NCI-H1436 (cell line): Measurements from ENCODE around the gene KNDC1.

Experiments
- DNase-seq: peaks from one replicate; lab custom pipeline; 2025; lab: John Stamatoyannopoulos, UW

The KNDC1 gene

DNA sequence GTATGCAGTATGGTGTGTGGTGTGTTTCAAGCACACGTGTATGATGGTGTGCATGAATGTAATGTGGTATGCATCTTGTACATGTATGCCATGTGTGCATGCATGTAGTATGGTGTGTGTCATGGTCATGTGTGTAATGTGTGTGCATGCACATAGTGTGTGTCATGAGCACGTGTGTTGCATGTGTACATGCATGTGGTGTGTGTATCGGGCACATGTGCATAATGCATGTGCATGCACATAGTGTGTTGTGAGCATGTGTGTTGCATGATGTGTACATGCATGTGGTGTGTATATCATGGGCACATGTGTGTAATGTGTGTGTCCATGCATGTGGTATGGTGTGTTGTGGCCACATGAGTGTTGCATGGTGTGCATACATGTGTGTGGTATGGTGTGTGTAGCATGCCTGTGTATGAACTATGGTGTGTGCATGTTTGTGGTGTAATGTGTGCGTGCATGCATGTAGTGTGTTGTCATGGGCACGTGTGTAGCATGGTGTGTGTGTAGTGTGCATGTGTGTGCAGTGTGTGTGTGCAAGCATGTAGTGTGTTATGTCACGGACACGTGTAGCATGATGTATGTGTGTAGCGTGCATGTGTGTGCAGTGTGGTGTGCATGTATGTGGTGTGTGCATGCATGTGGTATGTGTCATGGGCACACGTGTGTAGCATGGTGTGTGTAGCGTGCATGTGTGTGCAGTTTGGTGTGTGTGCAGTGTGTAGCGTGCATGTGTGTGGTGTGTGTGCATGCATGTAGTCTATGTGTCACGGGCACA lies 17.6 kb downstream of the KNDC1 start:
- DNase-seq: no peak

DNA sequence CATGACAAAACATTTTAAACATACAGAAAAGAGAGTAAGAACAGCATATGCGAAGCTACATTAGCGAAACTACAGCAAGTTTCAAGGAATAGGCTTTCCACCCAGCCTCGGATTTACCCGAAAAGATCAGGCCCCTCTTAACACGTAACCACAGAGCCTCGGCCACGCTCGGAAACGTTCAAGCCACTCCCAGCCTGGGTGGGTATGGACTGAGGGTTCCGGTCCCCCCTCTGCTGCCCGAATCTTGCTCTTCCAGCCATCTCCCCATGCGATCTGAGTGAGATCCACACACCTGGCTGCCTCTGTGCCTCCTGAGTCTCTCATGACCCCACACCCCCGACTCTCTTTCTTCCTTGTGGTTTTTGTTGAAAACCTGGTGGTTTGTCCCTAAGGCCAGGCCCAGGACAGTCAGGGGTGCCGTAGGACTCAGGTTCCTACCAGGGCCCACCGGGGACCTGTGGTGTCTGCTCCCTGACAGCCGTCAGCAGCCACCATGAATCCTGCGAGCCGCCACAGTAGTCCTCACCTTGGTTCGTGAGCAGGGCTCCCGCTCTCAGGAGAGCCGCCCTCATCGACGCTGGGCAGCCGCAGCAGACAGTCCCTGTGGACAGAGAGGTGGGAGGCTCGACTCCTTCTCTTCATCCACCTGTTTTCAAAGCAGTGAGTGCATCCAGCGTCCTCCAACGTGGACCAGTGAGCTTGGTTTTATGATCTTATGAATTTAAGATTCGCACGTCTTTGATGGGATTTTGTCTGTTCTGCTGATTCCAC lies 18.5 kb downstream of the KNDC1 start:
- DNase-seq: no peak

DNA sequence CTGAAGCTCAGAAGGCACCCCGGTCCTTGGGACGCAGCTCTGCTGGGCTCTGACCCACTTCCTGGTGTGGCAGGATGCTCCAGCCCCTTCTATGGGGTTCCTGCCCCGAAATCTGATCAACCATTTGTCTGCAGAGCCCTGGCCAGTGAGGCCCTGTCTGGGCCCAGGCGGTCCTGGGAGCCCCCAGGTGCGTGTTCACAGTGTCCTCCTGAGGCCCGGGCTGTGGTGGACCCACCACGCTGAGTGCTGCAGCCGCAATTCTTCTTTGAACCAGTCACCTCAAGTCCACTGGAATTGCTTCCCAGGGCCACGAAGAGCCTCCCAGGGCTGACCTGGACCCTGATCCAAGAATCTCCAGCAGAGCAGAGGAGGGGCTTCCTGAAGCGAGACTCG lies 19.1 kb downstream of the KNDC1 start:
- no peak for DNase-seq

DNA sequence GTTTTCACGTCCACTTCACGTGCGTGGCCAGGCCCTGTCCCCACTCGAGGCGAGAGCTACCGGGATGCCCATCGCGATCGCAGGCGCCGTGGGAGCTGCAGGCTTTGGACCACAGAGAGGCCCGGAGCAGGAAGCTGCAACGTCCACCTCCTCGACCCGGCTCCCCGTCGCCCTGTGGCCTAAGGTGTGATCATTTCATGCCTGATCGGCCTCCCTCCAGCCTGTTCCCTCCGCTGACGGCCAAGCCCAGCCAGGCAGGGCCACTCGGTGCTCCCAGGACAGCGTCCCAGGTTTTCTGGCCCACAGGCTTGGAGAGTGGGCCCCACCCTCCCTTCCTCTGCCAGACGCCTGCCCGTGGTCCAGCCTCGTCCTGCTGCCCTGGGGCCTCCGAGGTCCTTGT lies 19.6 kb downstream of the KNDC1 start:
- no peak for DNase-seq

DNA sequence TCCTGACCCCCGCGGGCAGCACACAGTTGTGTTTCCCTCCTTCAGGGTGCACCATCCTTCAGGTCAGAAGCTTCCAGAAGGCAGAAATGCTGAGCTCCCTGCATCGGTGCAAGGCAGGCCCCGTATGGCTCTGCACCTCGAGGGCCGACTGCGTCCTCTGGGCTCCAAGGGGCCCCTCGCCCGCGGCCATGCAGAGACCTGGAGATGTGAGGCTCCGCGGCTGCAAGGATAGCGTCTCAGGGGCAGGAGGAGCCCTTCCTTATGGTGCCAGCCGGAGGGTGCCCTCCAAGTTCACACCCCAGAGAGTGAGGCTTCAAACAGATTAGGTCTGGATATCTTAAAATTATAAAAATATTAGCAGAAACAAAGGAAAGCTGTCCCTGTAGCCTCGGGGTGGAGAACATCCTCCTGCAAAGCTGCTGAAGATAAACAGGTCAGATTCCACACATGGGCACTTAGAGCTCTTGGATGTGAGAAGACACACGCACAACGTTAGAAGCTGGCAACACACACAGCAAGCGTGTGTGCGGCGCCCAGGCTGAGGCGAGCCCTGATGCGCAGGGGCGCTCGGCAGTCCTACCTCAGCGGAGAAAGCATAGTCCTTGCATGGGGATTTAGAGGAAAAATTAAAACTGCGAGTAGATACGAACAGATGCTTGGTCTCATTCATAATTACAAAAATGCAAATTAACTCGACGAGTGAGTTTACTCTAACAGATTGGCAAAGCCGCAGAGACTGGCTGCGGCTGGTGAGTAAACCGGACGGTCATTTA lies 20.4 kb downstream of the KNDC1 start:
- DNase-seq: no peak

DNA sequence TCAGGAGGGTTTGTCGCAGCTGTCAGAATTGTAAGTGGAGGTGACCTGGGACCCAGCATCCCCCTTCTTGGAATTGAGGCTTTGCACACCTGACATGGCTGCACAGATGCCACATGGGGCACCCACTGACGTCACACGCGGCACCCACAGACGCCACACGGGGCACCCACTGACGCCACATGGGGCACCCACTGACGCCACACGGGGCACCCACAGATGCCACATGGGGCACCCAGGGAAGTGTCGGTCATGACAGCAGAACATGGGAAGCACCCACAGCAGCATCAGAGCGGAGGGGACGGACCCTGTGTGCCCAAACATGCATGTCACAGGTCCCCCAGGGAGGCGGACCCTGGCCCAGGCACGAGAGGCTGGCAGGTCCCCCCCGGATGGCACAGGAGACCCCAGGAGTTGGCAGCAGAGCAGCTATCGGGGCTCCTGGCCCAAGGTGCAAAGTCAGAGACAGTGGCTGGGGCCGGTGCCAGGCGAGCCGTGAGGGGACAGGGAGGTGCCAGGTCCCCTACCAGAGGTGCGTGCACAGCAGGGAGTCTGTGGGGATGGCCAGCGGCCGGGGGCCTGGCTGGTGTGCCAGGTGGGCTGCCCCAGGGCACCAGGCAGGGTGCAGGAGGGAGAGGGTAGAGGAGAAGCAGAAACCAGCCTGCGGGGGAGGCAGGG lies 21.1 kb downstream of the KNDC1 start:
- DNase-seq: no peak

DNA sequence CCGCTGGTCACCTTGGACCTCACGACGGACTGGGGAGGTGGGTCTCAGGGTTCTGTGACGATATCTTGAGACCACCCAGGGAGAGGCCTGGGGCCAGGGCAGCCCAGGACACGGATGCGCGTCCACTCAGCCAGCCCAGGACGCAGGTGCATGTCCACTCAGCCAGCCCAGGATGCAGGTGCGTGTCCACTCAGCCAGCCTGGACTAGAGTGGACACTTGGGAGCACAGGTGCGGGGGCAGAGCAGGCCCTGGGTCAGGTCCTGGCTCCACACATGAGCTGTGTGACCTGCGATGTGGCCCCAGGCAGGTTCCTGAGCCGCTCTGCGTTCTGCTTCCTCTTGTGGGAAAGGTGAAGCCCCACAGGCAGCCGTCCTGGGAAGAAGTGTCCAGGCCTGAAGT lies 22.2 kb downstream of the KNDC1 start:
- DNase-seq: no peak

DNA sequence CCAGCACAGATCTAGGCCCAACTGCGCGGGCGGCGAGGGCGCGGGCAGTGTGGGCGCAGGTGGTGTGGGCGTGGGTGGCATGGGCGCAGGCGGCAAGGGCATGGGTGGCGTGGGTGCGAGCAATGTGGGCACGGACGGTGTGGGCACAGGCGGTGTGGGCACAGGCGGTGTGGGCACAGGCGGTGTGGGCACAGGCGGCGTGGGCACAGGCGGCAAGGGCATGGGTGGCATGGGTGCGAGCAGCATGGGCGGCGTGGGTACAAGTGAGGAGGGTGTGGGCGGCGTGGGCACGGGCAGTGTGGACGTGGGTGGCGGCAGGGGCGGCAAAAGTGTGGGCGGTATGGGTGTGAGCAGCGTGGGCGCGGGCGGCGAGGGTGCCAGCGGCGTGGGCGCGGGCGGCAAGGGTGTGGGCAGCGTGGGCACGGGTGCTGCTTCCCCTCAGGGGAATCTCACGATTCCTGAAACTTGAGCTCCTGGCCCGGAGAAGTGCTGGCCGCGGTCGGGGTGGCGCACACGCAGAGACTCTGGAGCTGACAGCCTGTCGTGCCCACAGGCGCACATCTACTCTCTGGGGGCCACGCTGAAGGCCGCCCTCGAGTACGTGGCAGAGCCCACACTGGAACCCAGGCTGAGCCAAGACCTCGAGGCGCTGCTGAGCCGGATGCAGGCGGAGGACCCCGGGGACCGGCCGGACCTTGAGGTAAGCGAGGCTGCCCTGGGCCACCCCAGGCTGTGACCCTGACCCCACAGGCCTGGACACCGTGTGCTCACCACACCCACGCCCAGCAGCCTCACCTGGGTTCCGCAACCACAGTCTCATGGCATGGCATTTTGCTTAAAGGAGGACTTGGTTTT lies 23.0 kb downstream of the KNDC1 start:
- DNase-seq: no peak

DNA sequence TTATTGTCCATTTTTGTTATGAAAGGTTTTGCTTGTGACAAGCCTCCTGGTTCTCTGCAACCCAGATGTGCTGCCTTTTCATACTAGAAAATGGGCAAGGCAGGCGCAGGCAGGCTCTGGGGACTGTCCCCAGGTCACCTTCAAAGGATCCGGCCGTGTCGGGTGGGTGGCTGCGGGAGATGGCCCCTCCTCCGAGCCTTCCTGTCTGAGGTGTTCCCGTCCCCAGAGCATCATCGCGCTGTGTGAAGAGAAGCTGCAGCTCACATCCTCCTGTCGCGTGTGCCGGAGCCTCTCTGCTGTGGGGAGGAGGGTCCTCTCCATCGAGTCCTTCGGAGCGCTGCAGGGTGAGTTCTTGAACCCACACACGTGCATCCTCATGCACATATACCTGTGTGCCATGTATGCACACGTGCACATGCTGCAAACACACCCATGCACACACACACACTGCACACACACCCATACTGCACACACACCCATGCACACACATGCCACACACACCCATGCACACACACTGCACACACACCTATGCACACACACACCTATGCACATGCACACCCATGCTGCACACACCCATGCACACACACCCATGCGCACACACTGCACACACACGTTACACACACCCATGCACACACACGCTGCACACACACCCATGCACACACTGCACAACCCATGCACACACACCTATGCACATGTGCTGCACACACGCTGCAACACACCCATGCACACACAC lies 23.8 kb downstream of the KNDC1 start:
- no peak for DNase-seq

DNA sequence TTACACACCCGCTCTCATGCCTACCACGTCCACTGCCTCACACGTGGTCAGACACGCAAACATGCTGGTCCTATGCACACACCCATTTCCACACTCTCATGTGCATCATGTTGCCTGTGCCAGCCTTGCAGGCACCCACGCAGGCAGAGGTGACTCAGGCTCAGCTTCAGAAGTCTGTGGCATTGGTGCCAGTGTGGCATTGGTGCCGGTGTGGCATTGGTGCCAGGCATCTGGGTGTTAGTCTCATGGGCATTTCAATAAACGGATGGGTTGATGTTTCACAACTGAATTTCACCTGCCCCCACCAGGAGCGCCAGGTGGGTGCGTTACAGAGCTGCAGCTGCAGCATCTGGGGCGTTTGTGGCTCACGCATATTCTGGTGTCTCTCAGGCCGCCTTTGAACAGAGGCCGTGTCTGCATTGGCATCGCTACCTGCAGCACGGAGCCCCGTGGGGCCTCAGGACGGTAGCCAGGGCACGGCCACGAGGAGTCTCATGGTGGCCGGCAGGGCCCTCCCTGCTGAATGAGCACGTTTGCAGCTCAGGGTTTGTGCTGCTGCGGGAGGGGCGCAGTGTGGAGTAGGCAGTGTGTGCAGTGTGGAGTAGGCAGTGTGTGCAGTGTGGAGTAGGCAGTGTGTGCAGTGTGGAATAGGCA lies 24.7 kb downstream of the KNDC1 start:
- no peak for DNase-seq

DNA sequence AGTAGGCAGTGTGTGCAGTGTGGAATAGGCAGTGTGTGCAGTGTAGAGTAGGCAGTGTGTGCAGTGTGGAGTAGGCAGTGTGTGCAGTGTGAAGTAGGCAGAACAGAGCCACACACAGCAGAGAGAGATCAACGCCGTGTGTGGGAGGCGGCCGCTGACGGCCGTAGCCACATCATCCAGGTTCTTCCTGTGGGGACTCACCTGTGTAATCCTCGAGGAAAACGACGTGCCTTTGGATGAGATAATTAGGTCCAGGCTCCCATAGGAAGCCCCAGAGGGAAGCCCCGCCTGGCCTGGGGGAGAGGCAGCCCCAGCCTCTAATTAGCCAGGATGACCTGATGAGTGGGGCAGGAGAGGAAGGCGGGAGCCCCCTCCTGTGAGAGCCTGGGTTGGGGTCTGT lies 25.4 kb downstream of the KNDC1 start:
- no peak for DNase-seq

DNA sequence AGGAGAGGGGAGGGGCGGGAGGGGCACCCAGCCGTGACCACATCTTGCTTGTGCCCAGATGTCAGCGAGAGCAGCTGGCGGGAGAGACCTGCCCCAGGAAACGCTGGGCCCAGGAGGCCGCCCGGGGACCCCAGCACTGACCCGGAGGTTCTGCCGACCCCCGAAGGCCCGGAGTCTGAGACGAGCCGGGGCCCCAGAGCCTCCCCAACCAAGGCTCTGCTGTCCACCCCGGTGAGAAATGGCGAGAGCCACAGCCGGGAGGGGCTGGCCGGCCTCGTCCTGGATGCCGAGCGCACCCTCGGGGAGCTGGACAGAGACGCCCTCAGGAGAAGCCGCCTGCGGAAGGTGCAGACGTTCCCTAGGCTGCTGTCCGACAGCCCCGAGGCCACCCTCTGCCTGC lies 25.9 kb downstream of the KNDC1 start:
- DNase-seq: no peak

DNA sequence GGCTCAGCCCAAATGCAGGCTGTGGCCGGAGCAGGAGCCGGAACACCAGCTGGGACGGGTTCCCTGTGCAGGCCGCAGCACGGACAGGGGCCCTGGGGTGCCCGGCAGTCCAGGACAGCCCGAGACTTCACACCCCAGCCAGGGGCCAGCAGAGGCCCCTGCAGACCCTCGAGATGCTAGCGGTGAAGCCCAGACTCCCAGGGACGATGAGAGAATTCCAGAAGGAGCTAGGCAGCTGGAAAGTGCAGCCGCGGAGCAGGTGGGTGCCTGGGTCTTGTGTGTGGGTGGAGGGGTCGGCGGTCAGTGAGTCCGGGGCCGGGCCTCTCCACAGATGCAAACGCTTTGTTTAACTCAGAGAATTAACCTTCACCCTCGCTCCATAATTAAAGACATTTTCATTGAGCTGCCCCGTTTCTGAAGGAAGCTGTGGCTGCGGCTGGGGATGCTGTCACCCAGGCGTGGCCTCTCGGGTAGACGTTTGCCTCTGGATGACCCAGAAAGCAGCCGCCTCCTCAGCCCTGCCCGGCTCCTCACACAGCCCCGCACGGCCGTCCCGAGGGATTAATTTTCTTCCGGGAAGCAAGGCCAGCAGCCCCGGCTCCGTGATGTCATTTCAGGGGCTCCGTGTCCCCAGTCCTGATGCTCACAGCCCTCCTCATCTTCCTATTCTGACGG lies 26.5 kb downstream of the KNDC1 start:
- no peak for DNase-seq

DNA sequence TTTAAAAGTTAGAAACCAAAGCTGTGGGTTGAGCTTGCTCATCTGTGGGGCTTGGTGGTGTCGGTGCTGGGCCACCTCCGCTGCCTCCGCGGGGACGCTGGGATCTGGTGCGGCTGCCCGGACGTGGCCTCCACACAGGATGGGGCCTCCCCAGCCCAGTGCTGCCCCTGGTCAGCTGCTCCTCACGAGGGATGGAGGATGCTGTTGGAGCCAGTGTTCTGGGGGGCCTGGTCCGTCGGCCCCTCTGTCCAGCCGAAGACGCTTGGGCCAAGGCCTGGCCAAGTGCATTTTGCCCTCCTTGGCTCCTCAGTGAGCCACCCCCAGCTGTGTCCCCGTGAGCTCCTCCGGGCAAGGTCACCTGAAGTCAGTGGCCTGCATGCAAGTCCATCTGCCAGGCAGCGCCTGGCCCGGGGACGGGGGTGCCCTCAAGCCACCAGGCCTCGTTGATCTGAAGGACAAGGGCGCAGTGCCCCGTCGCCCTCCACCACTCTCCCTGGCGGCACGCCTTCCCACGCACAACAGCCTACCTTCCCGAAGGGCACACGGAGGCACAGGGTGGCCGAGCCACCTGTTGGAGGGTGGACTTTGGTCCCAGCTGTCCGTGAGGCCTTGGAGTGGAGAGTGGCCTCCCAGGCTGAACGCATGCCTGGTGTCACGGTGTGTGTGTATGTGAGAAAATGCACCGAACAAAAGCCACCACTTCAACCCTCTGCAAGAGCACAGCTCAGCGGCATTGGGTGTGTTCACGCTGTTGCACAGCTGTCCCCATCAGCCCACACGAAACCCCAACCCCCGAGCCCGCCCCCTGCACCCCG lies 27.3 kb downstream of the KNDC1 start:
- no peak for DNase-seq

DNA sequence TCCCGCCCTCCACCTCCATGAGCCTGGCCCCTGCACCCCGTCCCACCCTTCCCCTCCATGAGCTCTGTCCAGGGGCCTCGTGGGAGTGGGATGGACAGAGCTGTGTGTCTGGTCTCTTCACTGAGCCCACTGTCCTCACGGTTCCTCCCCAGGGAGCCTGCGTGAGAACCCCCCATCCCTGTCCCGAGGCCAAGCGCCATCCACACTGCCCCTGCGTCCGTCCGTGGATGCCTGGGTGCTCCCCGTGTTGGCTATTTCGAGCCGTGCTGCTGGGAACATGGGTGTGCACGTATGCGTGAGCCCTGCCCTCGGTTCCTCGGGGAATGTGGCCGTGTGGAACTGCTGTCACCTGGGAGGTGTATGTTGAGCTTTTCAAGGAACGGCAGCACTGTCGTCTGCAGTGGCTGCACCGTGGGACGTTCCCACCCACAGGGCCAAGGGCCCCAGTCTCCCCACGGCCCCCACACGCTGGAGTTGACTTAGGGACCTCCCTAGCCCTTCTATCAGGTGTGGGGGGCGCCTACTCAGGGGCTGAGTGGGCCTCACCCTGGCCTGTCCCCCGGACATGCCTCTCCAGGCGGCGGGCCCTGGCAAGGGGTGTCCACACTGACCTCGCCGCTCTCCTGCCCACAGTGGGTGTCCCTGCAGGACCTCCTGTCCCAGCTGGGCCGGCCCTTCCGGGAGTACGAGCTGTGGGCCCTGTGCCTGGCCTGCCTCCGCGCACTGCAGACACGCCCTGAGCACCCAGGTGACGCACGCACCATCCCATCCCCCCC lies 28.1 kb downstream of the KNDC1 start:
- DNase-seq: no peak

DNA sequence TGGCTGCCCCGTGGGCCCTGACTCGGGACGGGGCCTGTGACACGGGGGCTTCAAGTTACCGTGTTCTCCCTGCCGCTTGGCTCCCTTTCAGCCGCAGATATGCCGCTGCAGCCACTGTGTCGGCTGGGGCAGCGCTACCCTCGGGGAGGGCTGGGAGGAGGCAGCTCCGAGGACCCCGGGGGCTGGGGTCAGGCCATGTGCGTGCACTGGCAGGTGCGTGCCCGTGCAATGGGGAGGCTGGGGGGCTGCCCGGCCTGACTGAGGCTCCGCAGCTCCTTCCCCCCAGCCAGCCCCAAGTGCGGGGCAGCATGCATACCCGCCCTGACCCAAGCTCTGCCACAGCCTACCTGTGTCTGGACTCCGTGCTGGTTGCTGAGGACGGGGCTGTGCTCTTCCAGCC lies 29.2 kb downstream of the KNDC1 start:
- no peak for DNase-seq

DNA sequence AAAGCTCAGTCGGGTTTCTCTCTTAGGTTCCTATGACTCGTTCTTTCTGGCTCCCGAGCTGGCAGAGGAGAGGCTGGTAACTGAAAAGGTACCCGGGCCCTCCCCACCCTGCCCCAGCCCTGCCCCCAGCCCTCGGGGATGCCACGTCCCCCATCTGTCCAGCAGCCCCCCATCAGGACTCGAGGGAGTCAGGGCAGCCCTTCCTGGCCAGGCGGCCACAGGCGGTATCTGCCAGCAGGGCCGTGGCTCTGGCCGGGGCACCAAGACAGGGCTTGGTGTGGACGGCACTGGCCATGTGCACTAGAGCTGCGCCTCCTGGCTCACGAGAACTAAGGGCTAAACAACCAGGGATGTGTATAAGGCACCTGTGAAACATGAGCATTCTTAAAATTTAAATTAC lies 29.7 kb downstream of the KNDC1 start:
- DNase-seq: no peak

DNA sequence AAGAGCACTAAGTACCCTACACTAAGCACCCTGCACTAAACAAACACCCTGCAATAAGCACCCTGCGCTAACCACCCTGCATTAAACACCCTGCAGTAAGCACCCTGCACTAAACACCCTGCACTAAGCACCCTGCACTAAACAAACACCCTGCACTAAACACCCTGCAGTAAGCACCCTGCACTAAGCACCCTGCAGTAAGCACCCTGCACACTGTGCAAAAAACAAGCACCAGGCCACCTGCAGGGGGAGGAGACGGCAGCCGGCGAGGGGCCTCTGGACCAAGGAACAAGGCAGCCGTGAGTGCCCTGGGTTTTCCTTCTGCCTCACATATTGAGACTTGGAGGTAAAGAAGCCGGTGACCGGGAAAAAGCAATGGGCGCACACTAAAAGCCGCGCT lies 30.2 kb downstream of the KNDC1 start:
- no peak for DNase-seq
